HG02623 (cell line): Measurements from ENCODE around the gene MAD1L1.
"Not testable (repeated sequence)": the region's sequence is repeated elsewhere in the genome, so short reads cannot be mapped to it uniquely, and the experiment has no call there.

Experiments used
- ATAC-seq: cut with Tn5 transposase; IDR thresholded peaks from one replicate; pipeline ENCODE4 v1.9.1; 2021; ENCODE audit warnings: moderate library complexity; ENCODE audit not compliant: unreplicated experiment

MAD1L1 gene

GRCh38 chr7:2049111-2049781, 183.5 kb downstream of the MAD1L1 start:
- ATAC-seq = no peak

GRCh38 chr7:2048531-2048930, 184.2 kb downstream of the MAD1L1 start:
- ATAC-seq = no peak

GRCh38 chr7:2048006-2048405, 184.7 kb downstream of the MAD1L1 start:
- ATAC-seq = no peak

- ATAC-seq = no peak
Observed at GRCh38 chr7:2046581-2047565, 185.9 kb downstream of the MAD1L1 start.

GRCh38 chr7:2045559-2046405, 187.0 kb downstream of the MAD1L1 start:
- ATAC-seq = no peak

- ATAC-seq = no peak
Observed at GRCh38 chr7:2044883-2045471, 187.8 kb downstream of the MAD1L1 start.

- ATAC-seq = no peak
Observed at GRCh38 chr7:2044311-2044882, 188.3 kb downstream of the MAD1L1 start.

- no peak for ATAC-seq
Observed at GRCh38 chr7:2043316-2044039, 189.3 kb downstream of the MAD1L1 start.

GRCh38 chr7:2042650-2043049, 190.1 kb downstream of the MAD1L1 start:
- ATAC-seq = no peak

GRCh38 chr7:2041496-2042367, 191.0 kb downstream of the MAD1L1 start:
- no peak for ATAC-seq

- no peak for ATAC-seq
Observed at GRCh38 chr7:2040893-2041270, 191.9 kb downstream of the MAD1L1 start.

- no peak for ATAC-seq
Observed at GRCh38 chr7:2040201-2040892, 192.4 kb downstream of the MAD1L1 start.

GRCh38 chr7:2038931-2039728, 193.6 kb downstream of the MAD1L1 start:
- no peak for ATAC-seq

GRCh38 chr7:2037808-2038522, 194.8 kb downstream of the MAD1L1 start:
- no peak for ATAC-seq

- ATAC-seq = no peak
Observed at GRCh38 chr7:2037301-2037807, 195.4 kb downstream of the MAD1L1 start.

GRCh38 chr7:2036786-2037185, 196.0 kb downstream of the MAD1L1 start:
- no peak for ATAC-seq

GRCh38 chr7:2036201-2036600, 196.5 kb downstream of the MAD1L1 start:
- ATAC-seq = not testable (repeated sequence)
